Measurements from ENCODE around the gene TPRX1.

The TPRX1 gene

DNA sequence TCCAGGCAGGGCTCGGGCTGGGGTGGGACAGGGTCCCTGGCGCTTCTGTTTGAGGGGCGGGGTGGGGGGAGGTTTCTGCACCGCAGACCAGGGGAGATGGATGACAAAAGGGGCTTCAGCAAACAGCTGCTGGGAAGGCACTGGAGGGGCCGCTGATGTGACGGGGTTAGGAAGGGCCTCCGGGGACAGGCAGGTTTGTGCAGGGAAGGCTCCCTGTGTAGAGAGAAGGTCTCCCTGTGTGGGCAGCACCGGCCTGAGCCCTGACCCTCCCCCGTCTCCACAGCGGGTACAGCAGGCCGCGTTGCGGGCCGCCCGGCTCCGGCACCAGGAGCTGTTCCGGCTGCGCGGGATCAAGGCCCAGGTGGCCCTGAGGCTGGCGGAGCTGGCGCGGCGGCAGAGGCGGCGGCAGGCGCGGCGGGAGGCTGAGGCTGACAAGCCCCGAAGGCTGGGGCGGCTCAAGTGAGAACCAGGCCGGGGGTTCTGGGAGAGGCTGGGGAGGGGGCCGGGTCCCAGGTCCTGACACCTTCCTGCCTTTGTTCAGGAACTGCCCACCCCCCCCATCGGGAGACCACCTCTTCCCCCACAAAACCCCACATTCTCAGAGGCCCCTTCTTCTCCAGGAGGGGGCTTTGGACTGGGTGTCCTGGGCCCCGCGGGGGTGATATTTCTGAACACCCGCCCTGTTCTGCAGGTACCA lies 49.1 kb downstream of the TPRX1 start:
- Histone ChIP-seq H3K79me2 (no peaks in the 10 kb centered on the region), H3K4me2 (ENCODE audit: low read length) (no peak overlapping the region), H3K4me3 (ENCODE audit: low read depth, low read length) (no peak overlapping the region), H3K9me3 (ENCODE audit: control insufficient read depth, low read length) (no peaks in the 10 kb centered on the region), H3K4me1 (no peaks in the 10 kb centered on the region), H3K27ac (no peak overlapping the region), H2AFZ (no peak overlapping the region), H3K36me3 (ENCODE audit: control insufficient read depth, insufficient read depth, low read length) (no peaks in the 10 kb centered on the region), H3K9ac (no peak overlapping the region), H3K27me3 (ENCODE audit: control insufficient read depth, insufficient read depth, low read length) (no peaks in the 10 kb centered on the region)
- TF ChIP-seq, protein P1, sequence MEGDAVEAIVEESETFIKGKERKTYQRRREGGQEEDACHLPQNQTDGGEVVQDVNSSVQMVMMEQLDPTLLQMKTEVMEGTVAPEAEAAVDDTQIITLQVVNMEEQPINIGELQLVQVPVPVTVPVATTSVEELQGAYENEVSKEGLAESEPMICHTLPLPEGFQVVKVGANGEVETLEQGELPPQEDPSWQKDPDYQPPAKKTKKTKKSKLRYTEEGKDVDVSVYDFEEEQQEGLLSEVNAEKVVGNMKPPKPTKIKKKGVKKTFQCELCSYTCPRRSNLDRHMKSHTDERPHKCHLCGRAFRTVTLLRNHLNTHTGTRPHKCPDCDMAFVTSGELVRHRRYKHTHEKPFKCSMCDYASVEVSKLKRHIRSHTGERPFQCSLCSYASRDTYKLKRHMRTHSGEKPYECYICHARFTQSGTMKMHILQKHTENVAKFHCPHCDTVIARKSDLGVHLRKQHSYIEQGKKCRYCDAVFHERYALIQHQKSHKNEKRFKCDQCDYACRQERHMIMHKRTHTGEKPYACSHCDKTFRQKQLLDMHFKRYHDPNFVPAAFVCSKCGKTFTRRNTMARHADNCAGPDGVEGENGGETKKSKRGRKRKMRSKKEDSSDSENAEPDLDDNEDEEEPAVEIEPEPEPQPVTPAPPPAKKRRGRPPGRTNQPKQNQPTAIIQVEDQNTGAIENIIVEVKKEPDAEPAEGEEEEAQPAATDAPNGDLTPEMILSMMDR (IDR thresholded peaks at IDR 0.05) = no peak

DNA sequence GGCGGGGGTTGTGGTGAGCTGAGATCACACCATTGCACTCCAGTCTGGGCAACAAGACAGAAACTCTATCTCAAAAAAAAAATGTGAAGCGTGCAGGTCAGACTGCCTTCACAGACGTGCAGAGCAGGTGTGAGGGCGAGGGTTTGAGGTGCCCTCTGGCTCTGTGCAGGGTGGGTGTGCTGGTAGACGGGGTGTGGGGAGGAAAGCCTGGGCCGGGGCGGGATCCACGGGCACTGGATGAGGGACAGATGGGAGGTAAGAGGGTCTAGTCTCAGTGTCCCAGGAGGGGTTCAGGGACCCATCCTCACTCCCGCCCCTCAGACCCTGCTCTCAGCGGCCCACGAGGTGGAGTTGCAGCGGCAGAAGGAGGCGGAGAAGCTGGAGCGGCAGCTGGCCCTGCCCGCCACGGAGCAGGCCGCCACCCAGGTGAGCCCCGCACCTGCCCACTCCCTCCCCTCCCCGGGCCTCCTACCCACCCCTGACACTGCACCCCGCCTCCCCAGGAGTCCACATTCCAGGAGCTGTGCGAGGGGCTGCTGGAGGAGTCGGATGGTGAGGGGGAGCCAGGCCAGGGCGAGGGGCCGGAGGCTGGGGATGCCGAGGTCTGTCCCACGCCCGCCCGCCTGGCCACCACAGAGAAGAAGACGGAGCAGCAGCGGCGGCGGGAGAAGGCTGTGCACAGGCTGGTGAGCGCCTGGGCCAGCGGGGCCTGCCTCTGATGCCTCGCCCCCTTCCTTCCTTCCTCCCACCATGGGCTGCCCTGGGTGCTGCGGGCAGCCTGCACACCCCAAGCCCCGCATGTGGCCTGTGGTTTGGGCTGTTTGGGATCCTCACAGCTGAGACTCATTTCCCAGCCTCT lies 49.9 kb downstream of the TPRX1 start:
- Histone ChIP-seq H3K4me2 (ENCODE audit: low read length) (no peak overlapping the region), H3K27ac (no peak overlapping the region), H3K79me2 (peaks cover 2% of the 10 kb centered on the region), H3K4me1 (no peaks in the 10 kb centered on the region), H3K36me3 (ENCODE audit: control insufficient read depth, insufficient read depth, low read length) (no peaks in the 10 kb centered on the region), H3K9me3 (ENCODE audit: control insufficient read depth, low read length) (no peaks in the 10 kb centered on the region), H3K4me3 (ENCODE audit: low read depth, low read length) (no peak overlapping the region), H3K27me3 (ENCODE audit: control insufficient read depth, insufficient read depth, low read length) (no peaks in the 10 kb centered on the region), H2AFZ (no peak overlapping the region), H3K9ac (no peak overlapping the region)
- TF ChIP-seq, protein P1 (IDR thresholded peaks at IDR 0.05) = no peak

DNA sequence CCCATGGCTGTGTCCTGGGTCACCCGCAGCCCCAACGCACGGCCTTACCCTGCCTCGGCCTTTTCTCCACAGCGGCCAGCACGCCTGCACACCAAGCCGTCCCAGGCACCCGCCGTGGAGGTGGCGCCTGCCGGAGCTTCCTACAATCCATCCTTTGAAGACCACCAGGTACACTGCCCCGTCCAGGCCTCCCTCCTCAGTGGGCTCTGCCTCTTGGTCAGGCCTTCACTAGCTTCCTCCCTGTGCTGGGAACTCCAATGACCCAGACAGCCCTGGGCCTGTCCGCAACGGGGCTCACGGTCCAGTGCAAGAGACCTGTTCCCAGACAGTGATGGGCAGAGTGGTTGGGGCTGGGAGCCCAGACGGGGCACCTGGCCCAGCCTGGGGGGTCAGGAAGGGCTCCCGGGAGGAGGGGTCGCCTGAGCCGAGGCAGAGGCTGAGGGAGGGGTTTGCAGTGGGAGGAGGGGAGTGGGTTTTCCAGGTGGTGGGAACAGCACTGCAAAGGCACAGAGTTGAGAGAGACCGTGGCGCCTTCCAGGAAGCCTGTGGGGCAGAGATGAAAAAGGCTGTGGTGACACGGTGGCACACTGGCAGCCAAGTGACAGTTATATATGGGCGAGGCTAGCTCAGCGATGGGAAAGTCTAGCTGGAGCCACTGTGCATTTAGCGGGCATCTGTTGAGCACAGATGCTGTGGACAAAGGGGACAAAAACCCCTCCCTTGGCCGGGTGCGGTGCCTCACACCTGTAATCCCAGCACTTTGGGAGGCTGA lies 51.7 kb downstream of the TPRX1 start:
- no peak overlapping the region for H3K4me2 ChIP-seq (ENCODE audit: low read length)
- no peaks in the 10 kb centered on the region for H3K27me3 ChIP-seq (ENCODE audit: control insufficient read depth, insufficient read depth, low read length)
- H3K27ac ChIP-seq = no peak overlapping the region
- peaks cover 5% of the 10 kb centered on the region for H3K79me2 ChIP-seq
- no peaks in the 10 kb centered on the region for H3K36me3 ChIP-seq (ENCODE audit: control insufficient read depth, insufficient read depth, low read length)
- H3K4me1 ChIP-seq = no peaks in the 10 kb centered on the region
- H3K4me3 ChIP-seq (ENCODE audit: low read depth, low read length) = no peak overlapping the region
- no peak overlapping the region for H3K9ac ChIP-seq
- H3K9me3 ChIP-seq (ENCODE audit: control insufficient read depth, low read length) = no peaks in the 10 kb centered on the region
- no peak overlapping the region for H2AFZ ChIP-seq
- TF ChIP-seq, protein P1 (IDR thresholded peaks at IDR 0.05) = no peak

Data from parathyroid adenoma (tissue), 2 donors.